ENCODE results near the gene TSEN15. TPM values are rescaled to one million over a fixed set of nuclear protein-coding genes. Genes with fewer than 3 reads are reported as not detected.

Gene TSEN15
- total and polyA plus RNA-seq, 9 of the 15 experiments (the other 6 are each of a cell fraction or from before 2014, with no cell fraction given) = 25.6 to 121 (median 91.3) TPM

GRCh38 chr1:184051485-184052193 lies at the start of gene TSEN15 (continued):
- TF ChIP-seq CHD7 (IDR thresholded peaks at IDR 0.05; ENCODE audit: low read depth, low read length) (no peak), MYC (IDR thresholded peaks at IDR 0.05; ENCODE audit: low read depth, low read length) (peak; percentile 99), MYC (CRISPR knock-in tag; IDR thresholded peaks at IDR 0.05; ENCODE audit: borderline replicate concordance, low read depth) (no peak), ADNP (tag; IDR thresholded peaks at IDR 0.05) (no peak), GATAD2B (IDR thresholded peaks at IDR 0.05; ENCODE audit: borderline replicate concordance) (peak; percentile 88), ZNF277 (CRISPR knock-in tag; IDR thresholded peaks at IDR 0.05; ENCODE audit: borderline replicate concordance) (no peak), TSC22D4 (tag; IDR thresholded peaks at IDR 0.05) (no peak), POLR2A (conservative IDR thresholded peaks at IDR 0.05) (peak; percentile 95), MXD1 (CRISPR knock-in tag; IDR thresholded peaks at IDR 0.05; ENCODE audit: borderline replicate concordance, poor library complexity, severe bottlenecking) (peak; percentile 74), DNMT1 (IDR thresholded peaks at IDR 0.05) (no peak), USF1 (CRISPR knock-in tag; IDR thresholded peaks at IDR 0.05) (no peak), ZNF431 (CRISPR knock-in tag; IDR thresholded peaks at IDR 0.05) (peak; percentile 69), PHF21A (IDR thresholded peaks at IDR 0.05; ENCODE audit: borderline replicate concordance, low read depth) (no peak)

Data from K562 (cell line).